HepG2 (cell line): Measurements from ENCODE around the gene LPAR1. TPM values are rescaled to one million over a fixed set of nuclear protein-coding genes. Genes with fewer than 3 reads are reported as not detected.

Source experiments
- ATAC-seq: fragments of 200-7000 bp; cut with Tn5 transposase; 3 replicates; pipeline ENCODE4 v1.9.1; 2020; ENCODE audit warnings: mild to moderate bottlenecking, moderate library complexity
- BruUV-seq: library from RNA; stranded (reverse); fragments of 400-500 nt; replicated peaks from 2 replicates; lab custom pipeline; 2021; lab: Mats Ljungman, UMichigan
- CTCF ChIA-PET: fragments of 300-600 bp; formaldehyde crosslinking; extraction: SDS; loops from one replicate; lab custom pipeline; 2021; ENCODE audit warnings: low total read pairs, inconsistent platforms, low intra/inter-chr PET ratio; lab: Yijun Ruan, JAX
- POLR2A ChIA-PET: fragments of 350-600 bp; sonication (Branson Sonifier 250); formaldehyde crosslinking; loops from one replicate; lab custom pipeline; 2020; ENCODE audit warnings: antibody characterized with exemption, inconsistent platforms; lab: Yijun Ruan, JAX
- DNase-seq: peaks from one replicate; pipeline ENCODE4 v3.0.0-alpha.2; 2015; ENCODE audit warnings: low spot score
- FAIRE-seq: peaks from 3 replicates; lab custom pipeline; 2011; peaks lifted over from hg19 to GRCh38; lab: Jason Lieb, UNC
- H2AFZ ChIP-seq: one replicate; pipeline ENCODE4 v1.6.1; 2011; ENCODE audit warnings: low read length, inconsistent platforms
- H3K27ac ChIP-seq: fragments of 300-600 bp; 3 replicates; pipeline ENCODE4 v1.8.0; 2011; ENCODE audit warnings: mixed run types, mild to moderate bottlenecking, mixed read lengths, low read length, inconsistent platforms; ENCODE audit not compliant: insufficient read depth; ENCODE audit errors: extremely low read length
- H3K27me3 ChIP-seq, 2 experiments: fragments of 200-600 bp in 1 of 2; 2 replicates in 1 of 2; 3 replicates in 1 of 2; pipeline versions ENCODE4 v1.6.0 to v1.8.0; 2011; ENCODE audit warnings: low read length in 2 of 2, mild to moderate bottlenecking in 2 of 2, moderate library complexity in 2 of 2, inconsistent platforms in 1 of 2; ENCODE audit not compliant: insufficient read depth in 2 of 2, control insufficient read depth in 1 of 2
- H3K36me3 ChIP-seq, 2 experiments: fragments of 200-600 bp in 1 of 2; replicated peaks in 1 of 2; 2 replicates in 1 of 2; 3 replicates in 1 of 2; pipeline versions ENCODE4 v1.5.1 to v1.8.0; 2011; ENCODE audit warnings: low read length in 2 of 2, inconsistent platforms in 1 of 2; ENCODE audit not compliant: insufficient read depth in 2 of 2, control insufficient read depth in 1 of 2
- H3K4me1 ChIP-seq: 2 replicates; pipeline ENCODE4 v1.5.1; 2012; ENCODE audit warnings: low read length, inconsistent platforms; ENCODE audit not compliant: insufficient read depth
- H3K4me2 ChIP-seq: 2 replicates; pipeline ENCODE4 v1.6.0; 2011; ENCODE audit warnings: low read depth, low read length, inconsistent platforms
- H3K4me3 ChIP-seq, 3 experiments: fragments of 200-600 bp in 1 of 3; sonication (generic), shearing (Covaris generic) in 1 of 3; replicated peaks in 1 of 3; 2 replicates each; pipeline ENCODE4 v1.5.1; 2011 to 2016; ENCODE audit warnings: low read length in 3 of 3, inconsistent platforms in 2 of 3, low read depth in 2 of 3, mild to moderate bottlenecking in 2 of 3, control low read depth in 1 of 3, mixed read lengths in 1 of 3; ENCODE audit not compliant: insufficient read depth in 1 of 3
- H3K79me2 ChIP-seq: one replicate; pipeline ENCODE4 v1.6.1; 2011; ENCODE audit warnings: low read length, inconsistent platforms; ENCODE audit not compliant: insufficient read depth
- H3K9ac ChIP-seq: 2 replicates; pipeline ENCODE4 v1.6.0; 2011; ENCODE audit warnings: mild to moderate bottlenecking, low read depth, low read length, inconsistent platforms; ENCODE audit not compliant: insufficient read depth
- H3K9me3 ChIP-seq: 2 replicates; pipeline ENCODE4 v1.5.1; 2012; ENCODE audit warnings: mild to moderate bottlenecking, low read length
- H4K20me1 ChIP-seq: 2 replicates; pipeline ENCODE4 v1.6.0; 2011; ENCODE audit warnings: inconsistent platforms, mild to moderate bottlenecking, low read length, moderate library complexity; ENCODE audit not compliant: insufficient read depth
- ISX ChIP-seq: sonication (generic); formaldehyde crosslinking; conservative IDR thresholded peaks from 2 replicates; pipeline ENCODE4 v1.5.0; 2020; ENCODE audit warnings: missing genetic modification reagents
- MXI1 ChIP-seq: IDR thresholded peaks from 3 replicates; pipeline ENCODE4 v1.6.1; 2012; ENCODE audit warnings: low read depth, low read length, inconsistent platforms, borderline replicate concordance
- MYC ChIP-seq: sonication (generic); formaldehyde crosslinking; IDR thresholded peaks from 2 replicates; pipeline ENCODE4 v1.9.0; 2021; ENCODE audit warnings: missing genetic modification reagents, borderline replicate concordance
- SIX1 ChIP-seq: sonication (generic); formaldehyde crosslinking; IDR thresholded peaks from 2 replicates; pipeline ENCODE4 v1.4.0; 2020; ENCODE audit warnings: missing genetic modification reagents, borderline replicate concordance
- SMYD3 ChIP-seq: sonication (generic); formaldehyde crosslinking; IDR thresholded peaks from 2 replicates; pipeline ENCODE4 v1.8.1; 2023; ENCODE audit warnings: mild to moderate bottlenecking, missing genetic modification reagents
- SNAPC2 ChIP-seq: sonication (generic); formaldehyde crosslinking; IDR thresholded peaks from 2 replicates; pipeline ENCODE4 v1.8.1; 2022; ENCODE audit warnings: mild to moderate bottlenecking, missing genetic modification reagents
- TCF7L2 ChIP-seq: IDR thresholded peaks from 2 replicates; pipeline ENCODE4 v1.6.1; 2011; ENCODE audit warnings: mild to moderate bottlenecking, low read depth, low read length, moderate library complexity
- ZNF687 ChIP-seq: sonication (generic); formaldehyde crosslinking; IDR thresholded peaks from 2 replicates; pipeline ENCODE4 v1.5.1; 2020; ENCODE audit warnings: mild to moderate bottlenecking, missing genetic modification reagents, moderate library complexity
- WGBS: methylation state at CpG from one replicate; pipeline ENCODE4 v1.1.6; 2017; ENCODE audit warnings: low lambda C conversion rate; 5-methylcytosine and 5-hydroxymethylcytosine counted together
- in situ Hi-C: cut with HindIII; loops from 2 replicates; pipeline ENCODE4 v1.10.0; 2017; ENCODE audit warnings: low pct_unique_long_range_greater_than_20kb; ENCODE audit not compliant: extremely low pct_ligation_motif_present
- intact Hi-C: fragments of 100-400 bp; cut with micrococcal nuclease; formaldehyde crosslinking; loops from one replicate; pipeline ENCODE4 v1.10.0; 2022; ENCODE audit not compliant: unreplicated experiment
- polyA plus RNA-seq, 8 experiments: library from polyadenylated mRNA; depleted of rRNA in 3 of 8; stranded (reverse) in 7 of 8; unstranded in 1 of 8; fragments of >200 nt; fragmentation: Illumina TruSeq in 4 of 8; extraction: Trizol in 4 of 8; gene quantifications; 2 replicates each; pipeline versions ENCODE4 v1.2.1 to v1.2.3, GENCODE V29; 2011 to 2016; ENCODE audit warnings: low read depth in 4 of 8, missing spikeins in 1 of 8, mixed read lengths in 1 of 8; ENCODE audit not compliant: insufficient read depth in 1 of 8
- total RNA-seq, 5 experiments: library from RNA; depleted of rRNA; stranded (reverse); fragments of >200 nt; fragmentation: Illumina TruSeq; extraction: Trizol; gene quantifications; 2 replicates each; pipeline ENCODE4 v1.2.3, GENCODE V29; 2016; ENCODE audit warnings: low read depth in 1 of 5
- TF ChIP-seq, protein P1 (sequence below): sonication (generic); formaldehyde crosslinking; IDR thresholded peaks from 2 replicates; pipeline ENCODE4 v1.5.0; 2020; ENCODE audit warnings: mild to moderate bottlenecking, missing genetic modification reagents

Gene LPAR1
- total and polyA plus RNA-seq, 2 of the 13 experiments (the other 11 are each of a cell fraction or from before 2014, with no cell fraction given): not detected

DNA sequence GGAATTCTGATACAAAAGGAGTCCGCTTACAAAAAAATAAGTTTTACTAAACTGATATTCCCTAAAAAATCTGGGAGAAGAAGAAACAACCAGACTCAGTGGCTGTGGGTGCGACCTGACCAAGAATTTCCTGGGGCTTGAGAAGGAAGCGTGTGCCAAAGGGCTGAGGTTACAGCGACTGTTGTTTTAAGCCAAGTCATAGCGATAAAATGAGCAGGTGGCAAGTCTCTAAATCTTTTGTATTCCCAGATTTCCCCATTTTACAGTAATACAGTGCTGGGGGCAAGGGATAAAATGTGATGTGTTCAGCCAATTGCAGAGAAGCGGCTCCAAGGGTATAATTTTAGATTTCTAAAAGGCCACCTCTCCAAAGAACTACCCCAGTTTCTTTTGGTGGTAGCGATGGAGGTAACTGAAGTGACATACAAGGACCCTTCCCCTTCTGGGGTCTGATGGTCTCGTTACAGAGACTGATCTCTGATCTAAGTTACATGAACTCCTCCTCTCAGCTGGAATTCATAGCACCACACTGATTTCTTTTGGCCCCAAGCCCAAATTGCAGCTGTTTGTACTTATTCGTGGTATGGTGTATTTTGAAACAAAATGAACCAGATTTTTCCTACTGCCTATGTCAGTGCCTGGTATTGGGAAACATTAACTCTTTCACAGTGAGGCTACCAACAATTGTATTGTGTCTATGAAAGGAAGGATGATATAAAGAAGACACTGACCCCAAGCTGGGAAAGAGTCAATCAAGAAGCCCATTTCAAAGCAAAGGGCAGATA lies 41.6 kb downstream of the LPAR1 start:
- Histone ChIP-seq H2AFZ (no peak overlapping the region), H3K27me3 (no peaks in the 10 kb centered on the region), H3K4me1 (no peaks in the 10 kb centered on the region), H3K9me3 (no peaks in the 10 kb centered on the region), H3K4me2 (no peak overlapping the region), H3K9ac (no peak overlapping the region), H3K36me3 (no peaks in the 10 kb centered on the region), H4K20me1 (no peaks in the 10 kb centered on the region), H3K27ac (no peak overlapping the region), H3K79me2 (no peaks in the 10 kb centered on the region), H3K4me3 (no peak overlapping the region)
- no peak for ATAC-seq
- intact Hi-C loops (no loop called here), in situ Hi-C loops (no loop called here)
- BruUV-seq: no TSS peak
- FAIRE-seq: no peak
- TF ChIP-seq SIX1: no peak
- TF ChIP-seq, protein P1, sequence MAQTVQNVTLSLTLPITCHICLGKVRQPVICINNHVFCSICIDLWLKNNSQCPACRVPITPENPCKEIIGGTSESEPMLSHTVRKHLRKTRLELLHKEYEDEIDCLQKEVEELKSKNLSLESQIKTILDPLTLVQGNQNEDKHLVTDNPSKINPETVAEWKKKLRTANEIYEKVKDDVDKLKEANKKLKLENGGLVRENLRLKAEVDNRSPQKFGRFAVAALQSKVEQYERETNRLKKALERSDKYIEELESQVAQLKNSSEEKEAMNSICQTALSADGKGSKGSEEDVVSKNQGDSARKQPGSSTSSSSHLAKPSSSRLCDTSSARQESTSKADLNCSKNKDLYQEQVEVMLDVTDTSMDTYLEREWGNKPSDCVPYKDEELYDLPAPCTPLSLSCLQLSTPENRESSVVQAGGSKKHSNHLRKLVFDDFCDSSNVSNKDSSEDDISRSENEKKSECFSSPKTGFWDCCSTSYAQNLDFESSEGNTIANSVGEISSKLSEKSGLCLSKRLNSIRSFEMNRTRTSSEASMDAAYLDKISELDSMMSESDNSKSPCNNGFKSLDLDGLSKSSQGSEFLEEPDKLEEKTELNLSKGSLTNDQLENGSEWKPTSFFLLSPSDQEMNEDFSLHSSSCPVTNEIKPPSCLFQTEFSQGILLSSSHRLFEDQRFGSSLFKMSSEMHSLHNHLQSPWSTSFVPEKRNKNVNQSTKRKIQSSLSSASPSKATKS: no peak
- TF ChIP-seq TCF7L2: no peak
- no peak for TF ChIP-seq MXI1
- no peak for TF ChIP-seq ZNF687 (CRISPR knock-in tag)
- TF ChIP-seq ISX (CRISPR knock-in tag): no peak
- no peak for TF ChIP-seq SNAPC2 (CRISPR knock-in tag)
- TF ChIP-seq SMYD3 (CRISPR knock-in tag): no peak
- no peak for TF ChIP-seq MYC (CRISPR knock-in tag)
- ChIA-PET POLR2A (no interaction called here), CTCF (no interaction called here)
- no peak for DNase-seq
- WGBS: 8% methylated on average over 9 of the region's 9 CpGs
